Transverse colon (tissue), 4 donors: ENCODE measurements around the gene FFAR2. TPM values are rescaled to one million over a fixed set of nuclear protein-coding genes. Genes with fewer than 3 reads are reported as not detected.

Experiments
- DNase-seq: peaks from one replicate; pipeline ENCODE4 v3.0.0-alpha.2; 2019
- H3K27ac ChIP-seq, 4 donors: fragments of 200-600 bp; sonication (generic); 2 replicates each; pipeline ENCODE4 v1.5.1; 2016 to 2018; ENCODE audit warnings: inconsistent platforms in 4 of 4
- H3K27me3 ChIP-seq: fragments of 200-600 bp; sonication (generic); 2 replicates; pipeline ENCODE4 v1.5.1; 2017; ENCODE audit warnings: inconsistent platforms
- H3K36me3 ChIP-seq, 4 donors: fragments of 200-600 bp; sonication (generic); 2 replicates each; pipeline ENCODE4 v1.5.1; 2017 to 2019; ENCODE audit warnings: inconsistent platforms in 4 of 4
- H3K4me1 ChIP-seq, 4 donors: fragments of 200-600 bp; sonication (generic); 2 replicates each; pipeline ENCODE4 v1.5.1; 2017 to 2020; ENCODE audit warnings: inconsistent platforms in 4 of 4
- H3K4me3 ChIP-seq, 4 donors: fragments of 200-600 bp; sonication (generic); 1 replicate in 1 of 4; 2 replicates in 3 of 4; pipeline versions ENCODE4 v1.5.1 to v1.6.1; 2017 to 2019; ENCODE audit warnings: inconsistent platforms in 4 of 4
- H3K9me3 ChIP-seq, 2 donors: fragments of 200-600 bp; sonication (generic); 2 replicates each; pipeline ENCODE4 v1.5.1; 2017 to 2019; ENCODE audit warnings: inconsistent platforms in 2 of 2
- EP300 ChIP-seq: sonication (generic); formaldehyde crosslinking; IDR thresholded peaks from one replicate; pipeline ENCODE4 v1.6.1; 2017; ENCODE audit warnings: antibody characterized with exemption, low read depth
- POLR2A ChIP-seq: fragments of 450-650 bp; IDR thresholded peaks from one replicate; pipeline ENCODE4 v1.6.1; 2016; ENCODE audit warnings: antibody characterized with exemption, mild to moderate bottlenecking, moderate library complexity
- POLR2AphosphoS5 ChIP-seq, 3 donors: sonication (generic); formaldehyde crosslinking; IDR thresholded peaks; one replicate each; pipeline ENCODE4 v1.6.1; 2016; ENCODE audit warnings: antibody characterized with exemption in 3 of 3
- WGBS, 2 donors: methylation state at CpG; one replicate each; pipeline ENCODE4 v1.1.5; 2018; ENCODE audit warnings: low coverage in 1 of 2; 5-methylcytosine and 5-hydroxymethylcytosine counted together
- in situ Hi-C, 4 donors: fragments of 200-750 bp; cut with MboI; loops; one replicate each; pipeline versions ENCODE4 v1.15.0 to v1.15.1; 2017; ENCODE audit warnings: low sequenced_read_pairs in 3 of 4, low pct_ligation_motif_present in 1 of 4, low pct_unique_long_range_greater_than_20kb in 1 of 4
- intact Hi-C: fragments of 100-400 bp; cut with DNase I; formaldehyde crosslinking; loops from one replicate; pipeline ENCODE4 v1.15.1; 2023; ENCODE audit warnings: low total_unique reads
- total RNA-seq, 4 donors: library from RNA; depleted of rRNA; stranded (reverse); fragments of >200 nt; gene quantifications; one replicate each; pipeline ENCODE4 v1.1.0, GENCODE V29; 2016
- TF ChIP-seq, protein P1 (sequence below), 5 experiments: fragments of 200-600 bp in 3 of 5; fragments of 450-650 bp in 2 of 5; sonication (generic) in 3 of 5; IDR thresholded peaks; 1 replicate in 2 of 5; 2 replicates in 3 of 5; pipeline ENCODE4 v1.5.1; 2016 to 2017; ENCODE audit warnings: antibody characterized with exemption in 5 of 5, inconsistent platforms in 3 of 5, mild to moderate bottlenecking in 2 of 5, moderate library complexity in 1 of 5

The FFAR2 gene
- total RNA-seq, 4 donors from 2014 or later, result 0.32 to 2.2 TPM; not detected in 2

- TF ChIP-seq EP300 (no peak), POLR2A (no peak)
- H3K27me3 ChIP-seq, result no peaks in the 10 kb centered on the region
- no peak for DNase-seq
- peaks cover 0 to 22% (median 2%) of the 10 kb centered on the region in 4 donors for H3K4me1 ChIP-seq
- no peaks in the 10 kb centered on the region for H3K9me3 ChIP-seq
- no peak overlapping the region for H3K4me3 ChIP-seq
- intact Hi-C loops (no loop called here), in situ Hi-C loops (loop anchor here in 1 of 4 donors (25.0 kb wide), 1 partner anchor 89 kb away; the partner anchor contains the start of genes FFAR3 and GPR42)
- no peaks in the 10 kb centered on the region for H3K36me3 ChIP-seq
- no peak overlapping the region for H3K27ac ChIP-seq
- WGBS, 2 donors, result 67 to 74% methylated on average over 6 to 7 of the region's 7 CpGs
Measured at GRCh38 chr19:35451338-35452096, 3.5 kb downstream of the FFAR2 start.

GRCh38 chr19:35454663-35455062 lies 6.6 kb downstream of the FFAR2 start:
- intact Hi-C loops (no loop called here), in situ Hi-C loops (loop anchor here in 1 of 4 donors (25.0 kb wide), 1 partner anchor 92 kb away; the partner anchor contains the start of genes FFAR3 and GPR42)
- TF ChIP-seq POLR2AphosphoS5 (IDR thresholded peaks at IDR 0.05), result no peak
- no peak for TF ChIP-seq EP300
- no peak for TF ChIP-seq POLR2A
- TF ChIP-seq, protein P1, sequence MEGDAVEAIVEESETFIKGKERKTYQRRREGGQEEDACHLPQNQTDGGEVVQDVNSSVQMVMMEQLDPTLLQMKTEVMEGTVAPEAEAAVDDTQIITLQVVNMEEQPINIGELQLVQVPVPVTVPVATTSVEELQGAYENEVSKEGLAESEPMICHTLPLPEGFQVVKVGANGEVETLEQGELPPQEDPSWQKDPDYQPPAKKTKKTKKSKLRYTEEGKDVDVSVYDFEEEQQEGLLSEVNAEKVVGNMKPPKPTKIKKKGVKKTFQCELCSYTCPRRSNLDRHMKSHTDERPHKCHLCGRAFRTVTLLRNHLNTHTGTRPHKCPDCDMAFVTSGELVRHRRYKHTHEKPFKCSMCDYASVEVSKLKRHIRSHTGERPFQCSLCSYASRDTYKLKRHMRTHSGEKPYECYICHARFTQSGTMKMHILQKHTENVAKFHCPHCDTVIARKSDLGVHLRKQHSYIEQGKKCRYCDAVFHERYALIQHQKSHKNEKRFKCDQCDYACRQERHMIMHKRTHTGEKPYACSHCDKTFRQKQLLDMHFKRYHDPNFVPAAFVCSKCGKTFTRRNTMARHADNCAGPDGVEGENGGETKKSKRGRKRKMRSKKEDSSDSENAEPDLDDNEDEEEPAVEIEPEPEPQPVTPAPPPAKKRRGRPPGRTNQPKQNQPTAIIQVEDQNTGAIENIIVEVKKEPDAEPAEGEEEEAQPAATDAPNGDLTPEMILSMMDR (IDR thresholded peaks at IDR 0.05), result no peak
- WGBS, 2 donors, result 71 to 89% methylated on average over 1 to 2 of the region's 2 CpGs
- H3K27me3 ChIP-seq, result no peaks in the 10 kb centered on the region
- no peaks in the 10 kb centered on the region for H3K36me3 ChIP-seq
- H3K9me3 ChIP-seq, result no peaks in the 10 kb centered on the region
- no peak overlapping the region for H3K27ac ChIP-seq
- no peak overlapping the region for H3K4me3 ChIP-seq
- no peak for DNase-seq
- H3K4me1 ChIP-seq, result peaks cover 0 to 13% (median 10%) of the 10 kb centered on the region in 4 donors

- 50 to 78% methylated on average over 1 to 3 of the region's 3 CpGs for WGBS, 2 donors
- intact Hi-C loops (no loop called here), in situ Hi-C loops (loop anchor here in 1 of 4 donors (25.0 kb wide), 1 partner anchor 93 kb away; the partner anchor contains the start of genes FFAR3 and GPR42)
- no peaks in the 10 kb centered on the region for H3K9me3 ChIP-seq
- peaks cover 0 to 18% (median 10%) of the 10 kb centered on the region in 4 donors for H3K4me1 ChIP-seq
- no peak overlapping the region for H3K4me3 ChIP-seq
- TF ChIP-seq POLR2A (no peak), EP300 (no peak), POLR2AphosphoS5 (IDR thresholded peaks at IDR 0.05) (no peak)
- TF ChIP-seq, protein P1 (IDR thresholded peaks at IDR 0.05), result no peak
- H3K27ac ChIP-seq, result no peak overlapping the region
- no peaks in the 10 kb centered on the region for H3K36me3 ChIP-seq
- DNase-seq, result no peak
- H3K27me3 ChIP-seq, result no peaks in the 10 kb centered on the region
Measured at GRCh38 chr19:35455616-35456201, 7.7 kb downstream of the FFAR2 start.

- no peak overlapping the region for H3K4me3 ChIP-seq
- in situ Hi-C loops, result loop anchor here in 1 of 4 donors (25.0 kb wide), 1 partner anchor 95 kb away; the partner anchor contains the start of genes FFAR3 and GPR42
- WGBS, 2 donors, result 84 to 87% methylated on average over 5 of the region's 5 CpGs
Measured at GRCh38 chr19:35457173-35457572, 9.1 kb downstream of the FFAR2 start.

More at GRCh38 chr19:35457173-35457572, 9.1 kb downstream of the FFAR2 start:
- TF ChIP-seq POLR2A (no peak), POLR2AphosphoS5 (IDR thresholded peaks at IDR 0.05) (no peak), EP300 (no peak)
- TF ChIP-seq, protein P1 (IDR thresholded peaks at IDR 0.05), result no peak
- intact Hi-C loops, result no loop called here
- no peak overlapping the region for H3K27ac ChIP-seq
- no peaks in the 10 kb centered on the region for H3K27me3 ChIP-seq
- H3K9me3 ChIP-seq, result no peaks in the 10 kb centered on the region
- H3K4me1 ChIP-seq, result peaks cover 0 to 31% (median 11%) of the 10 kb centered on the region in 4 donors
- H3K36me3 ChIP-seq, result no peaks in the 10 kb centered on the region
- DNase-seq, result no peak
